ENCODE results near the gene CXXC5. TPM values are rescaled to one million over a fixed set of nuclear protein-coding genes. Genes with fewer than 3 reads are reported as not detected.

The CXXC5 gene
- total and polyA plus RNA-seq, 2 of the 4 experiments (the other 2 are of a cell fraction): 24.9 to 35.7 TPM

DNA sequence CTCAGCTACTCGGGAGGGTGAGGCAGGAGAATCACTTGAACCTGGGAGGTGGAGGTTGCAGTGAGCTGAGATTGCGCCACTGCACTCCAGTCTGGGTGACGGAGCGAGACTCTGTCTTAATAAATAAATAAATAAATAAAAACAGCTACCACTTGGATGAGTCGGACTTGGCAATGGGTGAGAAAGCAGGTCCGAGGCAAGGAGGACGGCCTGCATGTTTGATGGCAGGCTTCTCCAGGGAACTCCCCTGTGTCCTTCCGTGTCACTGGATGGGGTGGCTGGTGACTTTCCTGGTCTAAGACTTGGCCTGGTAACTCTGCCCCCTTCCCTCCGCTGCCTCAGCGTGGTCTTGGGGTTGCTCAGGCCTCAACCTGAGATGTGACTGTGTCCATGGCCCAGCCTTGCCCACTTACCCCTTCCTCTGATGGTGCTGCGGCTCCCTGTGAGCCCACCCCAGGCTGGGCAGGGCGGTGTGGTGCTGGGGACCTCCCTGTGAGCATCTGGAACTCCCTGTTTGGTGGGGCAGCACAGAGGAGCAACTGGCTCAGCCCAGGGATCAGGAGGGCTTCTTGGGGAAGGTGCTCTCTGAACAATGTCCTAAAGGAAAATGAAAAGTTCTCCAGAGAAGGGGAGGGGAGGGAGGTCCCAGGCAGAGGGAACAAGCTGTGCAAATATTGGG lies 85.0 kb downstream of the CXXC5 start:
- POLR2A ChIA-PET (ENCODE audit: unreplicated experiment): no interaction called here
- Histone ChIP-seq H3K4me3 (ENCODE audit: insufficient read depth, low read depth, low read length) (no peak overlapping the region), H3K56ac (ENCODE audit: extremely low read depth, insufficient read depth, low read length) (no peak overlapping the region), H2BK5ac (ENCODE audit: low read depth, low read length, poor library complexity, severe bottlenecking) (no peak overlapping the region), H3K4me1 (ENCODE audit: control insufficient read depth, insufficient read depth, low read length) (no peaks in the 10 kb centered on the region), H4K91ac (ENCODE audit: insufficient read depth, low read depth, low read length) (no peak overlapping the region), H4K20me1 (ENCODE audit: insufficient read depth, low read length) (no peaks in the 10 kb centered on the region), H2AK9ac (replicated peaks; ENCODE audit: low read depth, low read length, poor library complexity) (no peak overlapping the region), H3K79me1 (ENCODE audit: low read depth in 1 of 2, low read length in 2 of 2) (no peaks in the 10 kb centered on the region), H4K8ac (ENCODE audit: low read depth in 2 of 2, low read length in 2 of 2) (no peak overlapping the region), H2BK120ac (ENCODE audit: low read depth, low read length) (no peak overlapping the region), H3K27ac (ENCODE audit: insufficient read depth, low read length) (no peak overlapping the region), H3K9ac (ENCODE audit: low read depth, low read length) (no peak overlapping the region), H2BK15ac (ENCODE audit: low read depth, low read length) (no peak overlapping the region), H3K9me3 (ENCODE audit: control insufficient read depth, insufficient read depth, low read length) (no peaks in the 10 kb centered on the region), H4K5ac (ENCODE audit: low read depth, low read length) (no peak overlapping the region), H3K14ac (replicated peaks; ENCODE audit: low read depth, low read length) (no peak overlapping the region), H2BK20ac (ENCODE audit: low read depth, low read length) (no peak overlapping the region), H3K36me3 (ENCODE audit: control insufficient read depth, insufficient read depth, low read length) (no peaks in the 10 kb centered on the region), H3K4me2 (ENCODE audit: low read depth, low read length) (no peak overlapping the region), H3K4ac (ENCODE audit: low read depth, low read length) (no peak overlapping the region), H3K9me1 (ENCODE audit: insufficient read depth, low read length) (peaks cover 4% of the 10 kb centered on the region; the same call in 1 of the 2 replicates), H2AFZ (replicated peaks; ENCODE audit: low read length, poor library complexity) (no peak overlapping the region), H3K27me3 (ENCODE audit: control insufficient read depth, insufficient read depth, low read length) (no peaks in the 10 kb centered on the region), H3K23ac (ENCODE audit: low read depth, low read length) (no peak overlapping the region), H2AK5ac (ENCODE audit: low read depth, low read length) (no peak overlapping the region), H3K18ac (ENCODE audit: low read depth, low read length) (no peak overlapping the region)
- ATAC-seq (ENCODE audit: low read depth) (no peak), DNase-seq (no peak)
- BruUV-seq (replicated peaks): no TSS peak
- in situ Hi-C loops (cut with MboI; ENCODE audit: low sequenced_read_pairs): no loop called here
- CTCF ChIA-PET: no interaction called here
- TF ChIP-seq BHLHE40 (IDR thresholded peaks at IDR 0.05; ENCODE audit: low read depth, low read length): no peak
- no peak for TF ChIP-seq RFX5 (IDR thresholded peaks at IDR 0.05; ENCODE audit: low read depth, low read length)
- no peak for TF ChIP-seq RAD21 (IDR thresholded peaks at IDR 0.05; ENCODE audit: low read length)
- no peak for TF ChIP-seq RCOR1 (IDR thresholded peaks at IDR 0.05; ENCODE audit: insufficient replicate concordance, low read length)
- no peak for TF ChIP-seq FOS (IDR thresholded peaks at IDR 0.05; ENCODE audit: low read depth, low read length)
- TF ChIP-seq MAFK (IDR thresholded peaks at IDR 0.05; ENCODE audit: low read depth, low read length): no peak
- TF ChIP-seq CHD1 (IDR thresholded peaks at IDR 0.05; ENCODE audit: low read depth, low read length): no peak
- TF ChIP-seq, protein P1, sequence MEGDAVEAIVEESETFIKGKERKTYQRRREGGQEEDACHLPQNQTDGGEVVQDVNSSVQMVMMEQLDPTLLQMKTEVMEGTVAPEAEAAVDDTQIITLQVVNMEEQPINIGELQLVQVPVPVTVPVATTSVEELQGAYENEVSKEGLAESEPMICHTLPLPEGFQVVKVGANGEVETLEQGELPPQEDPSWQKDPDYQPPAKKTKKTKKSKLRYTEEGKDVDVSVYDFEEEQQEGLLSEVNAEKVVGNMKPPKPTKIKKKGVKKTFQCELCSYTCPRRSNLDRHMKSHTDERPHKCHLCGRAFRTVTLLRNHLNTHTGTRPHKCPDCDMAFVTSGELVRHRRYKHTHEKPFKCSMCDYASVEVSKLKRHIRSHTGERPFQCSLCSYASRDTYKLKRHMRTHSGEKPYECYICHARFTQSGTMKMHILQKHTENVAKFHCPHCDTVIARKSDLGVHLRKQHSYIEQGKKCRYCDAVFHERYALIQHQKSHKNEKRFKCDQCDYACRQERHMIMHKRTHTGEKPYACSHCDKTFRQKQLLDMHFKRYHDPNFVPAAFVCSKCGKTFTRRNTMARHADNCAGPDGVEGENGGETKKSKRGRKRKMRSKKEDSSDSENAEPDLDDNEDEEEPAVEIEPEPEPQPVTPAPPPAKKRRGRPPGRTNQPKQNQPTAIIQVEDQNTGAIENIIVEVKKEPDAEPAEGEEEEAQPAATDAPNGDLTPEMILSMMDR (conservative IDR thresholded peaks at IDR 0.05; ENCODE audit: low read depth, low read length): no peak
- WGBS, 2 experiments (ENCODE audit: extremely low coverage in 2 of 2, insufficient read length in 1 of 2): 87% methylated on average over 3 of the region's 12 CpGs; no CpG with 5 or more reads in 1 of the 2 experiments
- intact Hi-C loops (cut with micrococcal nuclease): no loop called here
- dilution Hi-C loops (cut with HindIII; ENCODE audit: low sequenced_read_pairs, unreplicated experiment): no loop called here

Small RNA genes lying within 50 kb of the gene (microRNA-seq; reads per million reads assigned to microRNA genes)
- gene RNU6-236P (ENCODE audit: insufficient read depth, insufficient read length): not detected

Small RNA genes lying within 50 kb of the gene (small RNA-seq; reads per million reads assigned to genes)
- 0 to 0.60 (median 0) reads per million in 5 experiments for gene RNU6-236P

Other genes with a start within 250 kb of the CXXC5 start
- gene SPATA24, start 244.3 kb upstream of the CXXC5 start, total RNA-seq (2012; rRNA removed): 4.3 and 4.4 TPM in 2 replicates
- gene SPATA24, start 244.3 kb upstream of the CXXC5 start, polyA plus RNA-seq (2012; rRNA removed): 3.8 and 4.1 TPM in 2 replicates
- 9.2 and 11.1 TPM in 2 replicates for gene DNAJC18, start 208.8 kb upstream of the CXXC5 start, total RNA-seq (2012; rRNA removed)
- 6.3 and 8.5 TPM in 2 replicates for gene DNAJC18, start 208.8 kb upstream of the CXXC5 start, polyA plus RNA-seq (2012; rRNA removed)
- 3.1 and 3.9 TPM in 2 replicates for gene ECSCR, start 185.6 kb upstream of the CXXC5 start, total RNA-seq (2012; rRNA removed)
- gene ECSCR, start 185.6 kb upstream of the CXXC5 start, polyA plus RNA-seq (2012; rRNA removed): 3.6 and 3.8 TPM in 2 replicates
- gene SMIM33, start 177.3 kb upstream of the CXXC5 start, total RNA-seq (2012; rRNA removed): not detected in 2 replicates
- not detected in 2 replicates for gene SMIM33, start 177.3 kb upstream of the CXXC5 start, polyA plus RNA-seq (2012; rRNA removed)
- gene STING1, start 165.6 kb upstream of the CXXC5 start, total RNA-seq (2012; rRNA removed): 18.6 and 20.6 TPM in 2 replicates
- 61.5 and 63.5 TPM in 2 replicates for gene STING1, start 165.6 kb upstream of the CXXC5 start, polyA plus RNA-seq (2012; rRNA removed)
- 35.7 and 56.7 TPM in 2 replicates for gene UBE2D2, start 87.0 kb upstream of the CXXC5 start, total RNA-seq (2012; rRNA removed)
- 26.9 and 34.4 TPM in 2 replicates for gene UBE2D2, start 87.0 kb upstream of the CXXC5 start, polyA plus RNA-seq (2012; rRNA removed)
- not detected in 2 replicates for gene PSD2, start 147.5 kb downstream of the CXXC5 start, total RNA-seq (2012; rRNA removed)
- gene PSD2, start 147.5 kb downstream of the CXXC5 start, polyA plus RNA-seq (2012; rRNA removed): 0.03 and 0.05 TPM in 2 replicates

Measured in IMR-90 (cell line).